Stimulated activated CD8-positive, alpha-beta memory T cell treated with anti-CD3 and anti-CD28 coated beads, Interleukin-4, amount 100 ng/mL, for 4 hours (primary cell): ENCODE results near the gene ZNF638.

Source experiments
- DNase-seq, 2 donors: peaks; one replicate each; pipeline ENCODE4 v3.0.0-alpha.2; 2020; ENCODE audit warnings: low read depth in 2 of 2, low spot score in 1 of 2

Gene ZNF638

DNA sequence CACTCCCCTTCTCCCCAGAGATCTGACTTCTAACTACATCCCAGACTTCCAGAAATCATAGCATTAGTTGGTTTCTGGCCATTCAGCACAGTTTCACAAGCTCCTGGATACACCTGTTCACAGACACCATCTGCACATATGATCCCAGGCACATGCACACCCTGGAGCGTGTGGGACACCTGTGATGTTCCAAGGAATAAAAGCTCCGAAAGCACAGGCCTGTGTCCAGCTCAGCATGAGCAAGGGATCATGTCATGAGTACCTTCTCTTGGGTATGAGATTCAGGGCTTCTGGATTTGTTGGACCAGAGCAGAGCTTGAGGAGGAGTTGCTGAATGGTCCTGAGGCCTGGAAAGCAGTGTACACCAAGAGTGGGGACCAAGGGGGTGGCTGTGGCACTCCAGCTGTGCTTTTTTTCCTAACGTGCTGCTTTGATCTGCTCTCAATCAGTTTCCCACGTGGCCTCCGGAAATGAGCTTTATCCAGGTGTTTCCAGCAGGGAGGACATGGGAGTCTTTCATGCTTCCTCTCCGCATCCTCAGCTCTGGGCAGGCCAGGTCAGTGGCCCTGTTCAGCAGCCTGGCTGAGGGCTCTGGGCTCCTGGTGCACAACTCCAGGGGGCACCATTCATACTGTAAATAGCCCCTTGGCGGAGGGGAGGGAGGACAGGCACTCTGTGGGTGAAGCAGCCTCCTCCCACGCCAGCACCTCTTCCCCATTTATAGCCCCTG is 123.6 kb downstream of the ZNF638 start:
- no peak for DNase-seq

DNA sequence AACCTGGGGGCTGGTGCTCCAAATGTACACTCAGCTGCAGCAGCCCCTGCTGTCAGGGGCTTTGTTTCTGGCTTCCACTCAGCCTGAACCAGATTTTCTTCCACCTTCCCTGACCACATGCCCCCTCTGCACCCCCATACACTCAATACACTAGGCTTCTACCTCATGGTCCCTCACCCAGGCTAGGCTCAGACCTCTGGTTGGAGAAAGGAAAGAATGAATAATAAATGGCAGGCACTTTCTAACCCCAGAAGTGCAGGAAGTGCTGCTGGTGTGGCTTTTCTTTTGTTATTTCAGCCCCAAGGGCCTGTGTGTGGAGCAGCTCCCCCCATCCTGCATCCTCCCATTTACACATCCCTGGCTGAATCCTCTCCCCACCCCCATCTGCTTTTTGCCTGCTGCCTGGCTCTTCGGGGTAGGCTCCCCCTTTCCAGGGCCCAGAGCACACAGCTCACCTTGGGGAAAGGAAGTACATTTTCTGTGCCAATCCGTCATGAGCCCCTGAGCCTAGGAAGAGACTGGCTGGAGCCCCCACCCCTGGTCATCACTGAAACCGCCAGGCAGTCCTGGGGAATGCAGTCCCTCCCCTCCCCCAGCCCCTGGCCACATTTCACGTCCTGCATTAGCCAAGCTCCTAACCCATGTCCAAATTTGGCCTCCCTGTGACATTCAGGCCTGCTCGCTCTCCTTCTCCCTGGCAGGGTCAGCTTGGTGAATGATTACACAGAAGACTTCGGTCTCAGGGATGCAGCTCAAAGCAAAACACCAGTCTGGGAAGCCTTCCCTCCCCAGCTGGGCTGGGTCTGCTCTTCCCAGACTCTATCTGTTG is 124.4 kb downstream of the ZNF638 start:
- DNase-seq, result no peak

DNA sequence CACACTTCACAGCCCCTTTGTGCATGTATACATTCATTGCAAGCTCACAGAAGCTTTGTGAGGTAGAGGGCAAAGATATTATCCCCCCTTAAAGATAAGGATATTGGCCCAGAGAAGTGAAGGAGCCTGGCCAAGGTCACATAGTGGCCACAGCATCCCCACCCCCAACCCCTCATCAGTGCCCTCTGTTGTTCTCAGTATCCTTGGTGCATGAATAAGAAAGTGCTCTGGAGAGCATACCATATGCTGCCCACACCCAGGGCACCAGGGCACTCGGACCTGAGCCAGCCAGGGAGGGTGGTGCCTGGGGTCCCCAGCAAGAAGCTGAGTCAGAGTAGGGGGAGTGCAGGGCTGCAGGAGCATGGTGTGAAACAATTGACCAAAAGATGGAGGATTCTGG is 125.0 kb downstream of the ZNF638 start:
- DNase-seq, result no peak

DNA sequence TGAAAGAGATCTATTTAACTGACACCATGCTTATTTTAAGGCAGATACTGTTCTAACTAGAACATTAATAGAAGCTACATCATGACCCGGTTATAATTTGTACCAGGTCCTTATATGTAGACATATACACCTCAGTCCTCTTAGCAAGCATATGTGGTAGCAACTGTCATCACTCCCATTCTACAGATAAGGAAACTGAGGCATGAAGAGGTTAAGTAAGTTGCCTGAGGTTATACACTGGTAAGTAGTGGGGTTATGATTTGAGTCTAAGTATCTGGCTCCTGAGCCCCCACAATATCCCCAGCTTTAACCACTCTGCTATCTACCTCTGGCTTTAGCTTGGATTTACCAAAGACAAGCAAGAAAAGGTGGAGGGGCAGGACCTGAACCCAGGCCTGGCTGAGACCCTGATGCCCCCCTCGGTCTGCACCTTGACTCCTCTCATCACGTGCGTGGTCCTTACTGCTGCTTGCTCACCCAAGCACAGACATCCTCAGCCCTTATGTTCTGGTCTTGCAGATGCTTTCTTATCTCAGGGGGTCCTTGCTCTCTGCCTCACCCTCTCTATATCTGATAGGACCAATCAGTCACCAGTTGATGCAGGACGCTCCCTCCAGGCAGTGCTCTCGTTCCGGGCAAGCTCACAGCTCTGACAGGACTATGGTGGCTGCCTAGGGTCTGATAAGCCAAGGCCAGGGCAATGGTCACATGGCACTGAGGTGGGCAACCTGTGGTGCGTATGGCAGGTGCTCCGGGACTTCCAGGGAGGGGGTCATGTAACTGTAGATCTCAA is 125.7 kb downstream of the ZNF638 start:
- no peak for DNase-seq

DNA sequence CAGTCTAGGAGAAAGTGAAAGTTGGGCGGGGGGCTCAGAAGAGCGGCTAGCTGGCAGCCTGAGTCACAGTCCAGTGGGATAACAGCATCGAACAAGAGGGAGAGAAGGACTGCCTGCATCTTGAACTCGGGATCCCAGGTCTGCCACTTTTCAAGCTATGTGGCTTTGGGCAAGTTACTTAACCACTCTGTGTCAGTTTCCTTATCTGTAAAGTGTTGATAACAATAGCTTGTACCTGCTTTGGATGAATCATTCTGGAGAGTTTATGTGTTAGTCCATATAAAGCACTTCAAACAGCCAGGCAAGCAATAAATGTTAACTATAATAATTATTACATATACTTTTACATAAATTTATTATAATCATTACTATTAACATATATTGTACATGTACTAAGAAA is 126.3 kb downstream of the ZNF638 start:
- DNase-seq, result no peak

DNA sequence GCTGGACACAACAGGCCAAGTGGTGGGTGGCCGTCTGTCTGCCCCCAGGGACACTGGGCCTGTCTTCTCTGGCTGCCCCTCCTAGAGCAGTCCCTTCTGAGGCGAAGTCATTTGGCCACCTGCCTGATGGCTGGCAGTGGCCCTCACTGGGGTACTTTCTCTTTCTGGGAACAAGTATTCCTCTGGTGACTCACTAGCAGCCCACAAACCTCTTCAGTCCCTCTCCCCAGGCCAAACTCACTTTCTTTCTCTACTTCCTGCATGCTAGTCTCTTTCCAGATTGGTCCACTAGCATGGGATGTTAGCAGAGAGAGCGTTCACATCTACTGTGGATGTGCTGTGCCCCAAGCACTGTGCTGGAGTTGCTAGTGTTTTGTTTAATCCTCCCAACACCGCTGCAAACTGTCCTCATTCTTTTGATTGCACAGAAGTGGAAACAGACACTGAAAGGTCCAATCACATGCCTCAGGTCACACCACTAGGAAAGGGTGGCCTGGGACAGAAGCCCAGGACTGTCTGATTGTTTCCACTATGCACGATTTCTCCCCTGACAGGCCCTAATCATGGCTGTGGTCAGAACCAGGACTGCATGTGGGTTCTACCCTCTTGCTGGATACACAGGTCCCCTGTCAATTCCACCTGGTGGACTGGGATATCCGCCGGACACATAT is 127.0 kb downstream of the ZNF638 start:
- DNase-seq, result no peak

DNA sequence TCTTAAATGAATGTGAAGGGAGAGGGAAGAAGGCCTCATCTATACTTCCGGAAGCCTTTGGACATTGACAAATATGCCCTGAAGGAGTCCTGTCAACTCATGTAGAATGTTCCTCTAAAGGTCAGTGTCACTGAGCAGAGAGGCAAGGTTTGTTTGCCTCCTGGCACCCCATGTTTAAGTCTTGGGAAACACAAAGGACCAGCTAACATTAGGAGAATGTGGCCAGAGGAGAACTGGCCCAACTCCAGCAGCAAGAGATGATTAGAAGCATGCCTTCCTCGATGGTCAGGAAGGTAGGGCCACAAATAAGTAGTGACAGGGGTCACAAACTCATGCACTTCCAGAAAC is 127.5 kb downstream of the ZNF638 start:
- no peak for DNase-seq

DNA sequence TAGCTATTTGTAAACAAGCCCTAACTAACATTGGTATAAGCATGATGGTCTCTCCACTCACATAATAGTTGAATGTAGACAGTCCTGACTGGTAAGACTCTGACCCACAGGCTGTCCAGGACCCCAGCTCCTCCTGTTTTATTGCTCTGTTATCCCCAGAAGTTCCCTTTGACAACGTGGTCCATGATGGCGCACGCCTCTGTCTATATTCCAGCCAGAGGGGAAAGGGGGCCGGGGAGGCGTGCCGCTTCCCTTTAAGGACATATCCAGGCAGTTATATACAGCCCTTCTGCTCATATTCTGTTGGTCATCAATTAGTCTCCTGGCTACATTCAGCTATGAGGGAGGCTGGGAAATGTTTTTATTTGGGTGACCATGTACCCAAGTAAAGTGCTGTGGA is 128.5 kb downstream of the ZNF638 start:
- DNase-seq, result no peak

DNA sequence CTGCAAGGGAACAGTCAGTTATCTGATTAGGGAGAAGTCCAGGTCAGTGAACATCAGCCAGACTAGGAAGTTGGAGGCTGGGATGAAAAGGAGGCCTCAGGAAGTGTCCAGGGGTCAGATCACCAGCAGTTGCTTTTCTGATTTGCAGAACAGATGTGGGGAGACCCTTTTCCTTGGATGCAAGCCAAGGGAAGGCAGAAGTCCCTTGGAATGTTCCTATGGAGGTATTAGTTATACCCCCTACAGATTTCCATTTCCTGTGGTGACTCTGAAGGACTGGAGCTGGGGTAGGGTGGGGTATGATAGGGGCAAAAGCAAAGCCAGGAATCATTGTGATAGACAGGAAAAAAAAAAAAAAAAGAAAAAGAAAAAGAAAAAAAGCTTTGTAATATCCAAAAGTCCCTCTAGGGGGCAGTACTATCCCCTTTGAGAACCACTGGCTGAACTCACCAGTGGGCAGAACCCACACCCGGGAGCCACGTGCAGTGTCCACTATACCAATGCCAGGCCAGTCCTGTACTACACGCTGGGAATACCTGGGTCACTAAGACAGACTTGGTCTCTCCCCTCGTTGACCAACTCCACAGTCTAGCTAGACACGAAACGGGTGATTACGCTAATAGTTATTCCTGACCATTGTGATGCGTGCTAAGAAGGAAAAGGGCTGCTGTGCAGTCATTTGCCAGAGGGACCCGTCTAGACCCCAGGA is 129.2 kb downstream of the ZNF638 start:
- no peak for DNase-seq

DNA sequence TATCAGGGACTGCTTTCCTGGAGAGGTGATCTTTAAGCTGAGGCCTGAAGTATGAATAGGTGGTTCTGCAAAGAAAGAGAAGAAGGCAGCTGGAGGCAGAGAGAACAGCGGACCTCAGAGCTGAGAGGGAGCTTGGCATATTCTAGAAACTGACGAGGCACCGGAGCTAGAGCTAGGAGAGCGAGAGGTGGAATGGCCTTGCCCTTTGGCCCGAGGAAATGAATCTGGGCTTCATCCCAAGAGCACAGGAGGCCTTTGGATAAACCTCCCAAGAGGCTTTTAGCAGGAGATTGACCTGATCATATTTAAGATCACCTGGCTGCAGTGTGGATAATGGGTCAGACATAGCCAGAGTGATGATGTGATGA is 129.7 kb downstream of the ZNF638 start:
- DNase-seq, result no peak

DNA sequence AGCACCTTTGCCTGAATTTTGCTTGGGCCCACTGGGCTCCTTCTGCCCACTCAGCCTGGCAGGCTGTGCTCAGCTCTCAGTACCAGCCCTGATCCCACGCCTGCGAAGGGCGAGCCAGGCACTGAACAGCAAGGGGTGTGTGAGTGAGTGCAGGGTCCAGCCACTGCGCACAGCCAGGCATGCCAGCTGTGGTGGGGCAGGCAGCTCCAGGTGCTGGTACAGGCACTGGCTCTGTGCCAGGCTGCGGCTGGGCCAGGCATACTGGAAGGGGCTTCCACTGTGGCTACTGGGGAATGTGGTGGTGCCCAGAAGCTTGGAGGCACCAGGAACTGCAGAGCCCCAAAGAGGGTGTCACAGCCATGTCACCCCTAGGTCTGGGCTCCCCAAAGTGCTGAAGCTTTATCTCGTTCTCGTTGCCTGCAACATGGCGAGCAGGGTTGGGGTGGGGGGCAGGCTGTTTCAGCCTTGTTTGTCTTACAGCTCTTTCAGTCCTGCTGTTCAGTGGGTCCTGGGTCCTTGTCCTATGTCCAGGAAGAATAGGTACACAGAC is 130.5 kb downstream of the ZNF638 start:
- no peak for DNase-seq

DNA sequence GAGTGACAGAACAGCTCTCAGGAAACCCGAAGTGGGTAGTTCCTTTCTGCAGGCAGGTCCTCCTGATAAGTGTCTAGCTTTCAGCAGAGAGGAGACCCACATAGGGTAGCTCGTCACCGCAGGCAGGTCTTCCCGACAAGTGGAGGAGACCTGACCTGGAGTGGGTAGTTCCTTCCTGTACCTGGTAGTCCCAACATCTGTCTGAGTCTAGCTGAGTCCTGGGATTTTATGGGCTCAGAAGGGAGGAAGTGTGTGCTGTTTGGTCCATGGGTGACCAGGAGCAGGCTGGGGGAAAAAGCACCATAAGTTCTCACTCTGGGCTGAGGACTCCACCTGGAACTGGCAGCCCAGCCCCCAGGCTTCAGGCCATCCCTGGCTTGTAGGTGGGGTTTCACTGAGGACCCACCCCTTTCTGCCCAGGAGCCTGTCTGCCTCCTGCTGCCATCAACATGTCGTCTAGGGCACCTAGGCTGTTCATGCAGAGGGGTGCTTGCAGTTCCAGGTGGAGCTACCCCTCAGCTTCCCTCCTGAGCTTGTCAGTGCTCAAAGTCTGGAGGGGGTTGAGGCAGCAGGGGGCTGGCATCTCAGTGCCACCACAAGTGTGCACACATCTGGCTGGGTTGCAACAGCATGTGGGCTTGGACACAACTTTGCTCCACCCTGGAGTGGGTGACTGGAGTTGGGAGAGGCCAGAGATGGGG is 131.2 kb downstream of the ZNF638 start:
- DNase-seq, result no peak

DNA sequence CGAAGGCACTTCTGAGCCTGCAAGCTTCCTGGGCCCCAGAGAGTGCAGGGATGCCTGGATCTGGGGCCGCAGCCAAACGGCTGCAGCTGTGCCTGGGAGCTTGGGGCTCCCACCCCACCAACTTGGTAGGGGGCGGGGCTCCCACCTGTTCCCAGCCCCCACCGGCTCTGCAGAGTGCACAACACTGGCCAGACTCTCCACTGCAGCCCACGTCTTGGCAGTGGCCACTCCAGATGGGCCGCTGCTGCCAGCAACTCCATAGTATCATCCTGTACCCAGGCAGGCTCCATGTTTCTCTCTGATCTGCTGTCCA is 131.7 kb downstream of the ZNF638 start:
- no peak for DNase-seq

DNA sequence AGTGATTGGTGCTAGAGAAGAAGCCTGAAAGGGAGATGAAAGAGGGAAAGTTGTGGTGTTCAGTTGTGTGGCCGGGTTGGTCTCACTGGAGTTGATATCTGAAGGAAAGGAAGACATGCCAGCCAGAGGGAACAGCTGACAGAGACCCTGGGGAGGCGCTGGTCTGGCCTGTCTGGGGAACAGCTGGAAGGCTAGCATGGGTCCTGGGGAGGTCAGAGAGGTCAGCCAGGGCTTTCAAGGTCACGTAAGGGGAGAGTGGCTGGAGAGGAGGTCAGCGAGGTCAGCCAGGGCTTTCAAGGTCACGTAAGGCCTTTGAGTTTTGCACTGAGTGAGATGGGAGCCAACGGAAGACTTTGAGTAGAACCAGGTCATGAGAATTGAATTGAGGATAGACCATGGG is 132.8 kb downstream of the ZNF638 start:
- DNase-seq, result no peak

DNA sequence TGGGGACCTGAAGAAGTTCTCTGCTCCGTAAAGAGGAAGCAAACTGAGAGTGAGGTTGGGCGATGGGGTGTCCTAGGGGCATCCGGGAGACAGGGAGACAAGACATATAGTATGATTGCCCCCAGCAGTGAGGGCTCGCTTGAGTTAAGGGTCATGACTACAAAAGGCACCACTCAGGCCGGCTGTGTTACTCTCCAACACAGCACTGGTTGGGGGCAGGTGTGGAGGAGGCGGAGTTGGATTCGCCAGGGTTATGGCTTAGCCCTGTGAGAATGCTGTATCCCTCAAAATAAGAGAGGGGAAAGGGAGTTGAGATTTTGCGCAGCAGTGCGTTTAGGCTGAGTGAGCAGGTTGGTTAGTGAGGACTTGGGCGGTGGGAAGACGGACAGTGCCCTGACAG is 133.8 kb downstream of the ZNF638 start:
- no peak for DNase-seq

DNA sequence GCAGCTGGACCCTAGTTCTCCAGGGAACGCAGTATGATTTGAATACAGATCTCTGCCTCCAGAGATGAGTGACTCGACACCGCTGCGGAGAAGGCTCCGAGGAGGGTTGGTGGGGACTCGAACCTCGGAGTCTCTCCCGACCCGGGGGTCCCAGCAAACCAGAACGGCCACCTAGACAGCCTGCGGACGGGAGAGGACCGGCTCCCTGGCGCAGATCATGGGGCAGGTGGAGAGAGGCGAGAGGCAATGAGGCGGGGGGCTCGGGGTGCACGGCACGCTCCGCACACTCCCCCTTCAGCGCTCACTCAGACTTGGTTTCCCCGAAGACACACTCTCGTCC is 134.3 kb downstream of the ZNF638 start:
- DNase-seq, result no peak

DNA sequence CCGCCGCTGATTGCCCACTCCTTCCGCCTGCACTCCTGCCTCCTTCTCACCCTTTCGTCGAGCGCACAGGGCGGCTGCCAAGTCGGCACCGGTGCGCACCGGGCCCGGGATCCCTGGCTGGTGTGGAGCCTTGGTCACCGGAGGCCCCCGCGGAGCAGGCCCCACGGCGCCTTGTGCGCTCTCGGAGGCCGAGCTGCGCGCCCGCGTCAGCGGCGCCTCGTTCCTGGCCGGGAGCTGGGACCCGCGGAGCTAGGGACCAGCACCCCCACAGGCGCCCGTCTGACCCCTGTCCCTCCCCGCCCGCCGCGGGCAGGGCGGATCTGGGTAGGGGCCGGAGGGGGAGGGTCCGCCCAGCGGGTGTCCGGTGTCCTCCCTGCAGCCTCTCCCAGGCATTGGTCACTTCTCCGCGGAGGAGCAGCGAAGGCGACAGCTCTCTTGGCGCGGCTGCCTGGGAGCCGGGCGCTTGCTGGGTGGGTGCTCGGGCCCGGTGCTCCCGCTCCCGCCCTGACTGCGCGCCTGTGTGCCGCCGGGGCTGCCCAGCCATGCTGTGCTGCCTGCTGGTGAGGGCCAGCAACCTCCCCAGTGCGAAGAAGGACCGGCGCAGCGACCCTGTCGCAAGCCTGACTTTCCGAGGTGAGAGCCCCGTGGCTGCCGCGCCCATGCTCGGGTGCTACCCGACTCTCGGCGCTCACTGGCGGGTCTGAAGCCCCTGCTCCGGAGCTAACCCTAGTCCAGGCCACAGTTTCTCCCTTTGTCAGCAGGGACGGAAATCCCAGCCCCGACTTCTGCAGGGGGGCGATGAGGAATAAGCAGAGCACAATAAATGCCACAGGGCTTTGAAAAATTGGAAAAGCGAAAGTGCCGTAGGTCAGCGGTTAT is 135.0 kb downstream of the ZNF638 start:
- DNase-seq, result no peak

DNA sequence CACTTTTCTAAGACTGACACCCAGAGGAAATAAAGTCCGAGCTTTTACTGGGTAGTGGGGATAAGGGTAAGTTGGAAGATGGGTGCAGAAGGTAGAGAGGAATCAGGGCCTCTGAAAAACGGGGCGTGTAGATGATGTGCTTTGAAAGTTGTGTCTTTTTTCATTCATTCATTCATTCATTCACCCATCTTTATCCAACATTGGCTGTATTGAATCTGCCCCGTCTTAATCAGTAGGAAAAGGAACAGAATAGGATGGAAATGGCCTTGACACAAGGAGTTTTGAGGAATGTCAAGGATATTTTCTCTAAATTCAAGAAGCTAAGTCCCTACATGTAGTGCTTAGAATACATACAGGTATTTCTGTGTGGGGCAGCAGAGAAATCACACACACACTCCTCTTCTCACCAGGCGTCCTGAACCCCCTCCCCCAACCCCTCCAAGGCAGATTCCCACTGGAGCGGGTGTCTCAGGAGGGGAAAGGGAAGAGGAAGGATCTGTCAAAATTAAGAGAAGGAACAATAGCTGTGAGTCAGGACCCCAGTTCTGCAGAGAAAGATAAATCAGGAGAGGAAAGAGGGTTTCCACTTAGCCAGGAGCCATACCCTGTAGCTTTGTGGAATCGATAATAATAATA is 135.7 kb downstream of the ZNF638 start:
- no peak for DNase-seq
